HG02885 (cell line): ENCODE measurements around the gene PHYKPL.
"Not testable (repeated sequence)": the region's sequence is repeated elsewhere in the genome, so short reads cannot be mapped to it uniquely, and the experiment has no call there.

Experiments
- ATAC-seq: cut with Tn5 transposase; IDR thresholded peaks from one replicate; pipeline ENCODE4 v1.9.1; 2021; ENCODE audit warnings: mild to moderate bottlenecking; ENCODE audit not compliant: unreplicated experiment, poor library complexity

Gene PHYKPL

GRCh38 chr5:178266581-178266980 lies 34.0 kb upstream of the PHYKPL start:
- no peak for ATAC-seq

- no peak for ATAC-seq
Measured at GRCh38 chr5:178265746-178266145, 33.1 kb upstream of the PHYKPL start.

- no peak for ATAC-seq
Measured at GRCh38 chr5:178264044-178264443, 31.4 kb upstream of the PHYKPL start.

- no peak for ATAC-seq
Measured at GRCh38 chr5:178261666-178262600, 29.3 kb upstream of the PHYKPL start.

- ATAC-seq = no peak
Measured at GRCh38 chr5:178259623-178260536, 27.3 kb upstream of the PHYKPL start.

- ATAC-seq = no peak
Measured at GRCh38 chr5:178257650-178258049, 25.0 kb upstream of the PHYKPL start.

- ATAC-seq = no peak
Measured at GRCh38 chr5:178256746-178257145, 24.1 kb upstream of the PHYKPL start.

- ATAC-seq = not testable (repeated sequence)
Measured at GRCh38 chr5:178253632-178254031, 21.0 kb upstream of the PHYKPL start.

GRCh38 chr5:178252258-178252657 lies 19.7 kb upstream of the PHYKPL start:
- no peak for ATAC-seq

- ATAC-seq = no peak
Measured at GRCh38 chr5:178250263-178250662, 17.7 kb upstream of the PHYKPL start.

GRCh38 chr5:178249191-178249989 lies 16.8 kb upstream of the PHYKPL start:
- ATAC-seq = no peak

- ATAC-seq = no peak
Measured at GRCh38 chr5:178248750-178249149, 16.1 kb upstream of the PHYKPL start.

- ATAC-seq = no peak
Measured at GRCh38 chr5:178247481-178248456, 15.2 kb upstream of the PHYKPL start.

- no peak for ATAC-seq
Measured at GRCh38 chr5:178246624-178247279, 14.2 kb upstream of the PHYKPL start.

GRCh38 chr5:178245389-178245788 lies 12.8 kb upstream of the PHYKPL start:
- ATAC-seq = no peak

- no peak for ATAC-seq
Measured at GRCh38 chr5:178244576-178244975, 12.0 kb upstream of the PHYKPL start.

- ATAC-seq = no peak
Measured at GRCh38 chr5:178242416-178242815, 9.8 kb upstream of the PHYKPL start.

GRCh38 chr5:178241688-178242231 lies 9.2 kb upstream of the PHYKPL start:
- no peak for ATAC-seq
